Motor neuron (in vitro differentiated cells): ENCODE data around the gene CNTRL. TPM values are rescaled to one million over a fixed set of nuclear protein-coding genes. Genes with fewer than 3 reads are reported as not detected.
A peak's percentile ranks its signal among the peaks of the same experiment; 100 is the strongest.
"Not testable (repeated sequence)": the region's sequence is repeated elsewhere in the genome, so short reads cannot be mapped to it uniquely, and the experiment has no call there.

Source experiments
- ATAC-seq, 8 experiments: fragments of 200-7000 bp; cut with Tn5 transposase; replicated peaks in 6 of 8; 2 replicates each; pipeline ENCODE4 v1.8.0; 2021; ENCODE audit warnings: mild to moderate bottlenecking in 8 of 8, moderate library complexity in 8 of 8
- H3K27ac ChIP-seq, 2 donors: fragments of 250-450 bp; sonication (Bioruptor Pico); 2 replicates each; pipeline ENCODE4 v1.9.0; 2021; ENCODE audit warnings: antibody characterized with exemption in 2 of 2, mild to moderate bottlenecking in 2 of 2, moderate library complexity in 1 of 2
- H3K4me1 ChIP-seq, 2 donors: fragments of 250-450 bp; sonication (Bioruptor Pico); replicated peaks in 1 of 2; 2 replicates each; pipeline ENCODE4 v1.6.1; 2021; ENCODE audit warnings: antibody characterized with exemption in 2 of 2, mild to moderate bottlenecking in 2 of 2, moderate library complexity in 1 of 2
- H3K4me3 ChIP-seq, 5 donors: fragments of 250-450 bp; sonication (Bioruptor Pico); 2 replicates each; pipeline ENCODE4 v1.9.0; 2021; ENCODE audit warnings: antibody characterized with exemption in 5 of 5, mild to moderate bottlenecking in 5 of 5, moderate library complexity in 4 of 5
- WGBS, 10 experiments: fragments of 450-650 bp; shearing (Covaris generic); methylation state at CpG; one replicate each; pipeline ENCODE4 v1.0.0; 2022; 5-methylcytosine and 5-hydroxymethylcytosine counted together
- in situ Hi-C, 9 experiments: fragments of 400-800 bp; cut with MboI; loops; one replicate each; pipeline ENCODE4 v1.15.0; 2021; ENCODE audit warnings: low sequenced_read_pairs in 9 of 9, low pct_unique_long_range_greater_than_20kb in 2 of 9; ENCODE audit not compliant: unreplicated experiment in 9 of 9
- total RNA-seq, 8 experiments: library from RNA; unstranded; fragments of 300-600 nt; gene quantifications; 2 replicates each; pipeline versions ENCODE4 v1.2.3 to v1.2.4, GENCODE V29; 2022

The CNTRL gene
- total RNA-seq, 8 experiments from 2014 or later = 3.1 to 19.8 (median 13.8) TPM

GRCh38 chr9:121178676-121179372, 104.1 kb downstream of the CNTRL start:
- ATAC-seq = no peak
- H3K4me1 ChIP-seq = no peaks in the 10 kb centered on the region
- in situ Hi-C loops = no loop called here
- no peak overlapping the region for H3K27ac ChIP-seq
- 60 to 100% (median 89%) methylated on average over 1 to 6 of the region's 6 CpGs for WGBS, 10 experiments
- no peak overlapping the region for H3K4me3 ChIP-seq

GRCh38 chr9:121179373-121179721, 104.6 kb downstream of the CNTRL start:
- in situ Hi-C loops = not testable (repeated sequence)

GRCh38 chr9:121179930-121180681, 105.4 kb downstream of the CNTRL start:
- Histone ChIP-seq H3K4me1 (no peaks in the 10 kb centered on the region), H3K27ac (no peak overlapping the region), H3K4me3 (no peak overlapping the region)
- ATAC-seq = no peak
- in situ Hi-C loops = no loop called here
- 67 to 100% (median 80%) methylated on average over 1 to 3 of the region's 3 CpGs; no CpG with 5 or more reads in 2 of the 10 experiments for WGBS, 10 experiments

More at GRCh38 chr9:121179373-121179721, 104.6 kb downstream of the CNTRL start:
- not testable (repeated sequence) for ATAC-seq, H3K27ac ChIP-seq, H3K4me1 ChIP-seq, H3K4me3 ChIP-seq
- 80 to 100% (median 100%) methylated on average over 1 of the region's 1 CpG; no CpG with 5 or more reads in 4 of the 10 experiments for WGBS, 10 experiments

GRCh38 chr9:121182101-121182836, 107.5 kb downstream of the CNTRL start:
- ATAC-seq = no peak

GRCh38 chr9:121182989-121183388, 108.2 kb downstream of the CNTRL start:
- no peak overlapping the region for H3K27ac ChIP-seq
- ATAC-seq = no peak
- in situ Hi-C loops = no loop called here
- H3K4me3 ChIP-seq = no peak overlapping the region
- no peaks in the 10 kb centered on the region for H3K4me1 ChIP-seq

More at GRCh38 chr9:121182101-121182836, 107.5 kb downstream of the CNTRL start:
- H3K4me1 ChIP-seq = no peaks in the 10 kb centered on the region
- H3K4me3 ChIP-seq = no peak overlapping the region
- no peak overlapping the region for H3K27ac ChIP-seq
- WGBS, 10 experiments = 22 to 96% (median 88%) methylated on average over 3 of the region's 3 CpGs; no CpG with 5 or more reads in 2 of the 10 experiments
- in situ Hi-C loops = no loop called here

- Histone ChIP-seq H3K4me3 (no peak overlapping the region), H3K27ac (no peak overlapping the region), H3K4me1 (no peaks in the 10 kb centered on the region)
- no peak for ATAC-seq
- WGBS, 10 experiments = 50 to 100% (median 93%) methylated on average over 1 to 3 of the region's 3 CpGs; no CpG with 5 or more reads in 4 of the 10 experiments
- in situ Hi-C loops = no loop called here
These were observed 109.1 kb downstream of the CNTRL start for GRCh38 chr9:121183666-121184423.

GRCh38 chr9:121184463-121184862, 109.7 kb downstream of the CNTRL start:
- no peak for ATAC-seq
- H3K4me3 ChIP-seq = no peak overlapping the region
- H3K4me1 ChIP-seq = no peaks in the 10 kb centered on the region
- in situ Hi-C loops = no loop called here
- H3K27ac ChIP-seq = no peak overlapping the region

GRCh38 chr9:121185178-121185745, 110.5 kb downstream of the CNTRL start:
- no peak overlapping the region for H3K4me3 ChIP-seq
- no peak for ATAC-seq
- in situ Hi-C loops = no loop called here
- WGBS, 10 experiments = 93 to 100% (median 100%) methylated on average over 1 to 3 of the region's 3 CpGs; no CpG with 5 or more reads in 2 of the 10 experiments
- H3K27ac ChIP-seq = no peak overlapping the region
- H3K4me1 ChIP-seq = no peaks in the 10 kb centered on the region

GRCh38 chr9:121185774-121186403, 111.1 kb downstream of the CNTRL start:
- in situ Hi-C loops = no loop called here
- H3K27ac ChIP-seq = no peak overlapping the region
- no peak for ATAC-seq

GRCh38 chr9:121187636-121188305, 113.0 kb downstream of the CNTRL start:
- WGBS, 10 experiments = 80 to 100% (median 88%) methylated on average over 1 to 3 of the region's 3 CpGs
- Histone ChIP-seq H3K4me3 (no peak overlapping the region), H3K4me1 (peaks cover 3 to 15% of the 10 kb centered on the region in 2 donors), H3K27ac (no peak overlapping the region)
- ATAC-seq = no peak
- in situ Hi-C loops = no loop called here

More at GRCh38 chr9:121185774-121186403, 111.1 kb downstream of the CNTRL start:
- Histone ChIP-seq H3K4me1 (no peaks in the 10 kb centered on the region), H3K4me3 (no peak overlapping the region)
- WGBS, 10 experiments = 80 to 100% (median 100%) methylated on average over 1 to 3 of the region's 4 CpGs; no CpG with 5 or more reads in 2 of the 10 experiments

- Histone ChIP-seq H3K4me1 (peaks cover 11 to 25% of the 10 kb centered on the region in 2 donors), H3K4me3 (no peak overlapping the region), H3K27ac (no peak overlapping the region)
- in situ Hi-C loops = no loop called here
- whole genome bisulfite sequencing, 10 experiments = 55 to 100% (median 89%) methylated on average over 1 of the region's 1 CpG; no CpG with 5 or more reads in 1 of the 10 experiments
- peak in 1 of 8 experiments; percentile 17 for ATAC-seq
These were observed 114.3 kb downstream of the CNTRL start for GRCh38 chr9:121189006-121189405.
